MV-4-11 (cell line): Measurements from ENCODE around the gene GNG2.

ENCODE experiments used
- DNase-seq: peaks from one replicate; lab custom pipeline; 2025; lab: John Stamatoyannopoulos, UW

Gene GNG2

DNA sequence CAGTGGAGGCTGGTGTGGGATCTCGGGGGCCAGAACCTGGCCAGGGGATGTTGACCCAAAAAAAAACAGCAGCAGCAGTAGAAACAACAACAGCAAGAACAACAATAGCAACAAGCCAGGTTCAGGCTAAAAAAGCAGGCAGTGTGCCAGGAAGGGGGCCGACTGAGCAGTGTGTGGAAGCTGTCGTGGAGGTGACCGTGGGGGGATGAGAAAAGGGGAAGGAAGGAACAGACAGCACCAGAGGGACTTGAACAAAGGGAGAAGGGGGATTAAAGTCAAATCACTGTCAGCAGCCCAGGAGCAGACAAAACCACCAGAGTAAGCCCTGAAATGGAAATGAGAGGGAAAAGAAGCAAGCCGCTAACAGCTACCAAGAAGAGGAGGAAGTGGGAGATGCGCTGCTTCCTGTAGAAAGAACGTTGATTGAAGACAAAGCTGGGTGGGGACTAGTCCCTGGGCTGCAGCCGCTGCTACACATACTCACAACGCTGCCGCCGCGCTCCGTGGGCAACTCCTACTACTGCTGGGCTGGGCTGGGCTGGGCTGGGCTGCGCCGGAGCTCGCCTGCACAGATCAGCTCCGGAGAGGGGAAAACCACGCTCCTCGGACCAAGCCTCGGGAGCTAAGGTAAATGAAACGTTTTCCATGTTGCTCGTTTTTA is at the start of gene GNG2:
GNG2 (plus strand) TSS at position 449 of the 661 bp plus-strand sequence. CDS start 90,067 bp downstream, outside the sequence.
- peak; percentile 95 for DNase-seq

DNA sequence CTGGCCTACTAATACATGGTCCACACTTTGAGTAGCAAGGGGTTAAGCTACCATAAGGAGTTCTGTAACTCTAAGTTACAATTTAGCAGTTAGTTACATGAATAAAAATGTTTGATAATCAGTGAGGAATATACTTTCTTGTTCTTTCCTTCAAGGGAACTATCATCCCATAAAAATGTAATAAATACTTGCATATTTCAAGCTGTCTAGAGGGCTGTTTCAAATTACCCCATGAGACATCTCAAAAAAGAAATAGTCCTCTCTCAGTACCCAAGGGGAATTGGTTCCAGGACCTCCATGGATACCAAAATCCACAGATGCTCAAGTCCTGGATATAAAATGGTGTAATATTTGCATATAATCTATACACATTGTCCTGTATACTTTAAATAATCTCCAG is 48.7 kb upstream of the GNG2 start:
- no peak for DNase-seq

DNA sequence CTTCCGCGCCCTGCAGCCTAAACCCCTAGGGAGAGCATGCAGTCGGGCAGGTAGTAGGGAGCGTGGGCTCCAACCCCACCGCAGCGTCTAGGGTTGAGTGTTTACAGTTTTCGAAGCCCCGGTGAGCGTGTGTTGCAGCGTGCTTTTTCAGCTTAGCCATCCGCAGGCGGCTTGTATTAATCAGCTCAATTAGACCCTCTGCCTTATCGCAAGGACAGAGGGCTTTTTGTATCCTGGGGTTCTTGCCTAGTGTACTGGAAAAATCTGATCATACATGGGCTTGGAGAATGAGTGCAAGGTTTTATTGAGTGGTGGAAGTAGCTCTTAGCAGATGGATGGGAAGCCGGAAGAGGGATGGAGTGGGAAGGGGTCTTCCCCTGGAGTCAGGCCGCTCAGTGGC is 44.4 kb upstream of the GNG2 start:
- no peak for DNase-seq

DNA sequence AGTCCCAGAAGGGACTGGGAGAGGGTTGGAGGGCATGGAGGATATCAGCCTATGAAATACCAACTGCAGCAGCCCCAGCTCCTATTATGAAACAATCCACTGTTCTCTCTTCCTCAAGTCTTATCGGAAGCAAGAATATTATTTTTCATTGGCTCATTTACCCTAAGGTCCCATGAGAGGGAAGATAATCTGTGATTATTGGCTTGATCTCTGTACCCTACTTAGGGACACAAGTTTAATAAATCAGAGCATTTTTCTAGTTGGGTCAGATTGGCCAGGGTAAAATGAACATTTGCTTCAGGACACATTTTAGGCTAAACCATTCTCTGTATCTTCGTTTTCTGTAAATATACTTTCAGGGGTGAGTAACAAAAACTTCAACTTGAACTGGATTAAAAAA is 43.1 kb upstream of the GNG2 start:
- no peak for DNase-seq

DNA sequence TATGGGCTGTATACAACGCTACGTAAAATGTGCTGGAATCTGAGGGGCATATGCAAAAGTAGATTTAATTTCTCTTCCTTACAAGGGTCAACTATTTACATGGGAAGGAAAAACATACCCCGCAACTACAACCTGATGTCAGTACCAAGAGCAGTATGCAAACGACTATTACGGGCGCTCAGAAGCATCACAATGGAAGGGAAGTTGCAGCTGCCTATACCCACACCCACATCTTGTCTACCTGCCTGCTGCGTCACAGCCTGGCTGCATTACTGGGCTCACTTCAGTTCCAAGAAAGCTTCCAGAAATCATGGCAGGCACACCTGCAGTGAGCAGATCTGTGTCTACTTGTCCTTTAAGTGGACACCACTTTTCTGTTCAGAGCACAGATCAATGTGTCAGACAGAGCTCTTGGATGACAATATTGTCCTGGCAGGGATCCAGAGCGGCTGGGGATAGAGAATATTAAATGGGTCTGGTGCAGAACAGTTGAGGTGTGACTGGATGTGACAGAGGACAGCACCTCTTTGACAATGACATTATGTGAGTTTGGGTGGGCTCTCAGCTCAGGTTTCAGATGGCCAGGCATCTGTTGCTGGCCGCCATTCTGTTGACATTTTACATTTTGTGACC is 41.5 kb upstream of the GNG2 start:
- DNase-seq, result no peak

DNA sequence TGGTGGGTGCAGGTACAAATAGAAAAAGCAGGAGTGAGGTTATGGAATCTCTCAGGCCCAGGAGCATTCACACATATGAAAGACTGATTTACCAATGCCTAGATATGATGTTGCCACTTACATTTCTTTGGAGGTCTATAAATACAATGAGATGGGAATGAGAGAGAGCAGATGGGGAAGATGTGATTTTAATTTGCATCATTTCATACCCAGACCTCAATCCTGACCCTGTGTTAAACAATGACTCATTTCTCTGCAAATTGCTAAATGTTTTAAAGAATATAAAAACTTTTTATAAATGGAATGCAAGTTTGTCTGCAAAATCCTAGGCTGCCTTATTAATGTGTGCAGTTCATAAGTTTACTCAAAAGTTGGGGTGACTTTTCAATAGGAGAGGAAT is 38.6 kb upstream of the GNG2 start:
- no peak for DNase-seq

DNA sequence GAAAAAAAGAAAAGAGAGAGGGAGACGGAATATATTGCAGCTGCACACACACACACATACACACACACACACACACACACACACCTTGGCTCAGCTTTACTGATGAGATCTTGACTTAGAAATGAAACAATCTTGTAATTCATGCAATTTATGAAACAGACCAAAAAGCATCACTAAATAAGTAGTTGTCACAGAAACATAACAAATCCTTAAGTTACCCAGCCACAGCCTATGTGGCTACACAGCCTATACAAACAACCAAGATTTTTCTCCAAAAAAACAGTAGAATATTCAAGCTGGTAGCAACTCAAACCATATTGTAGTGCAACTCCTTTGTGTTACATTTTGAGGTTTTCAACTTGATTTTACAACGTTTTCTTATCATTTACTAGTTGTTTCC is 37.9 kb upstream of the GNG2 start:
- no peak for DNase-seq

DNA sequence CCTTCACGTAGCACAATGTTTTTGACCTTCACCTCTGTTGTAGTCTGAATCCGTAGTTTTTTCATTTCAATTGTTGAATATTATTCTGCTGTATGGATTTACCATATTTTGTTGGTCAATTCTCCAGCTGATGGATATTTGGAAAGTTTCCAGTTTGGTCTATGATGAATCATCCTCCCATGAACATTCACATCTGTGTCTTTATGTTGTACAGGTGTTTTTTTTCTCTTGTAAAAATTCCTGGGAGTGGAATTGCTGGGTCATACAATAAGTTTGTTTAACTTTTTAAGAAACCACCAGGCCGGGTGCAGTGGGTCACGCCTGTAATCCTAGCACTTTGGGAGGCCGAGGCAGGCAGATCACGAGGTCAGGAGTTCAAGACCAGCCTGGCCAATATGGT is 36.7 kb upstream of the GNG2 start:
- DNase-seq, result no peak

DNA sequence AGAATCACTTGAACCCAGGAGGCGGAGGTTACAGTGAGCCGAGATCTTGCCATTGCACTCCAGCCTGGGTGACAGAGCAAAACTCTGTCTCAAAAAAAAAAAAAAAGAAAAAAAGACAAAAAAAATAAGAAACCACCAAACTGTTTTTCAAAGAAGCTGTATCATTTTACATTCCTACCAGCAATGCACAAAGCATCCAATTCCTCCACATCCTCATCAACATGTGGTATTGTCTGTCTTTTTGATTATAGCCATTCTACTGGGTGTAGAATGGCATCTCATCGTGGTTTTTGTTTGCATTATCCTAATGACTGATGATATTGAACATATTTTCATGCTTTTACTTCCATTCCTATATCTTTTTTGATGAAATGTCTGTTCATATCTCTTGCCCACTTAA is 36.2 kb upstream of the GNG2 start:
- no peak for DNase-seq

DNA sequence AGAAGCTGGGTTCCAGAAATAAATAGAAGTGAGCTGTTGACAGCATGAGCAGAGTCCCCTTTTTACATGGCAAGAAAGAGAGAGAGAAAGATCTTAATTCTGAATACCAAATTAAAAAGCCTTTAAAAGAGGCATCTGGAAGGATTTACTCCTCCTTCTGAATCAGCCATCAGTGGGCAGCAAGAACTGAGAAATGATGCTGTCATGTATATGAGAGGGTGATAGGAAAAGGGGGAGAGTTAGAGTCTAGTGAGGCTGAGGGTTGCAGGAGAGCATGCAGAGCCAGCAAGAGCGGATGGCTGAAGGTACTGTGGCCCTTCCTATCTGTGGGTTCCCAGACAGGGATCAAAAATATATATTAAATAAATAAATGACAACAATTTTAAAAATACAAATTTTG is 34.5 kb upstream of the GNG2 start:
- DNase-seq, result no peak

DNA sequence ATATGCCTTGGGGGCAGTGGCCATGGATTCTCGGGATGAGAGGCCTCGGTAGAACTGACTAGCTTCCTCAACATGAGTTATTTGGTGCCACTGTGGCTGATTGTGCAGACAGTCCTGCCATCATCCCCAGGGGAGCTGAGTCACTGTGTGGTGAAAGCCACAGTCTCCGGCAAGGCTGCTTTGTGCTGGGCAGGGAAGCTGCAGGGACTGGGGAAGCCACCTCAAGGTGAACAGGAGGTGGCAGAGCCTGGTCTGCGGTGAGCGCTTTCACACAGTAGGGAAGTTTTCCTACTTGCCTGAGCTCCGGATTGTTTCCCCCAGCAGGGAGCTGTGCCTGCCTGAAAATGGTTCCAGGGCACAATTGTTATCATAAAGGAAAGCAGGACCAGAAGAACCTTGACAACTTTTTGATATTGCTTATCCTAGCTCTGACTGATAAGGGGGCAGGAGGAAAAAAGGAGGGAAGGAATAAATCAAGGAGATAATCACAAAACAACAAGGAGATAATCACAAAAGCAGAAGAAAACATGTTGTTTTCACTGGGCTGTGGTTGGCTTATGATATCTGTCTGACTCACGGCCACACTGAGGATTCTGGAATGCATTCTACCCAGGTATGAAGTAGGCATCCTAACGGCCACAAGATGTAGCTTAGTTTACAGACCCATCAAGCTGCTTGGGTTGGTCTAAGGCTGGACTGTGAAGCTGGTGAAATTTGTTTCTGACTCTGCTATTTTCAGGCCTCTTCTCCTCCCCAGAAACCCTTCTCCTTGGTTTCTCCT is 32.2 kb upstream of the GNG2 start:
- DNase-seq, result peak; percentile 87

DNA sequence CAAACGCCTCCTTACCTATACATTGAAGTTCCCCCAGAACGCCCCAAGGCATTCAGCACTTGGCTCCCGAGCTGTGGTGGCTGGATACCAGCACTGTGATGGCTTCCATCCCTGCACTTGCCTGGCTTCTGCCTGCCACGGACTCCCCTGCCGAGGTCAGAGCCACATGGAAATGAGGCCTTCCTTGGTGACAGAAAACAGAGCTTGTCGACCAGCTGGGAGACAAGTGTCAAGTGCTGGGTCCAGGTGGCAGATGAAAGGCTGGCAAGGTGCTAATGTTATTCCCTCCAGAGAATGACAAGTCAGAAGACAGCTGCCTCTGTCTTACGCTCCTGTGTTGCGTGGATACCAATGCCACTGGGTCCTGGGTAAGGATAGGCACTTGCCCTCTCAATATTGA is 26.2 kb upstream of the GNG2 start:
- DNase-seq, result no peak

DNA sequence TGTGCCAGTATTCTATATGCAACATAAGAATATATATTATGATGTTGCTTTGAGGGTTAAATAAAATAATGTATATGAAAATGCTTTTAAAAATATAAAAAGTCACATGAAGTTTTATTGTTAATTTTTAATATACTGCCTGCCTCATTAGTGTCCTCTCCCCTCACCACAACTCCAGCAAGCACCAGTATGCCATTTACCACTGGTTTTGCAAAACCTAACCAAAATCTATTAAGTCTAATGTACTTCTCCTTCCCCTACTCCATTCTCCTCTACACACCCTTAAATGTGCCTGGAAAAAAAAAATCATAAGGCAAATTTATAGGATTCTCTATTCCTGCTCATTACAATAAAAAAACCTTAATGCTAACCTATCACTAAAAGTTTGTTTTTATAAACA is 24.0 kb upstream of the GNG2 start:
- DNase-seq, result no peak

DNA sequence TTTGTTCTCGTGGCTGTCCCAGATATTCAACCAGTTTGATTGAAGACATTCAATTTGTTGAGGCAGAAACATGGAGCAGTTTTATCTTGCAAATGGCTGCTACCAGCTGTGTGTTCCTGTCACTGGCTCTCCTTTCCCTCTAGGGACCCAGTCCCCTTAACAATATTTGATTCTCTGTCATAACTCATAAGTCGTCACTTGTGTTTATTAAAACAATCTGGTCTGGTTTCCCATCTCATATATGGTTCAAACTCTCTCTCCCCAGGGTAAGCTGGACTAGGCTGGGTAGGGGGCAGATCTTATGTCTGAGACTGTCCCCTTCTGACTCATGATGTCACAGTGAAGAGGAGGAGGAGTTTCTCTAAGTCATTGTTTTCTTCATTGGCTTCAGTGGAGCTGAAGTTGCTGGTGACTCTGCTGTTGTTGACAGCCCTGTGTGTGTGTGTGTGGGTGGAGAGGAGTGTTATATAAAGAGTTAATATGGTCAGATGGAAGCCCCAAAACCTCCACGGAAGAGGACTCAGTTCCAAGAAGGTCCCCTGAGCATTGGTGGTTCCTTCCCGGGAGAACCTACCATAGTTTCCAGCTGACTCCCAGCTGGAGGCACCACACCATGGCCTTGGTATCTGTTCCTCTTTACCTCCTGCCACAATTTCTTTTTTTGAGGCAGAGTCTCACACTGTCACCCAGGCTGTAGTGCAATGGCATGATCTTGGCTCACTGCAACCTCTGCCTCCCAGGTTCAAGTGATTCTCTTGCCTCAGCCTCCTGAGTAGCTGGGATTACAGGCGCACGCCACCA is 16.1 kb upstream of the GNG2 start:
- peak; percentile 96 for DNase-seq

DNA sequence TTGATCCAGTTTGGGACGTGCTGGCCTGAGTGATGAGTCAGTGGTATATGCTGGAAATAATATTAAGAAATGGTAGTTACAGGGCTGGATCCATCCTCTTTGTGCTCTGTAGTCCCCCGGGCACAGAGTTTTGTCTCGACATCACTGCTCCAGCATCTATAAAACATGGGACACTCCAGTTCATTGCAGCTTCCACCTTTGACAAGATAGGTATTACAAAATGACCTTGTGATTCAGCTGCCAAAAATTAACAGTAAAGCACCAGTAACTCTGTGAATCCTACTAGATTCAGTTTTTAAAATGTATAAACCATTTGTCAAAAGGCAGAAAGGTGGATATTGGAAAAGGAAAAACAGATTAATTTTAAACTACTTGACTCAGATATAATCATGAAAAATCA is 14.6 kb upstream of the GNG2 start:
- DNase-seq, result peak; percentile 37

DNA sequence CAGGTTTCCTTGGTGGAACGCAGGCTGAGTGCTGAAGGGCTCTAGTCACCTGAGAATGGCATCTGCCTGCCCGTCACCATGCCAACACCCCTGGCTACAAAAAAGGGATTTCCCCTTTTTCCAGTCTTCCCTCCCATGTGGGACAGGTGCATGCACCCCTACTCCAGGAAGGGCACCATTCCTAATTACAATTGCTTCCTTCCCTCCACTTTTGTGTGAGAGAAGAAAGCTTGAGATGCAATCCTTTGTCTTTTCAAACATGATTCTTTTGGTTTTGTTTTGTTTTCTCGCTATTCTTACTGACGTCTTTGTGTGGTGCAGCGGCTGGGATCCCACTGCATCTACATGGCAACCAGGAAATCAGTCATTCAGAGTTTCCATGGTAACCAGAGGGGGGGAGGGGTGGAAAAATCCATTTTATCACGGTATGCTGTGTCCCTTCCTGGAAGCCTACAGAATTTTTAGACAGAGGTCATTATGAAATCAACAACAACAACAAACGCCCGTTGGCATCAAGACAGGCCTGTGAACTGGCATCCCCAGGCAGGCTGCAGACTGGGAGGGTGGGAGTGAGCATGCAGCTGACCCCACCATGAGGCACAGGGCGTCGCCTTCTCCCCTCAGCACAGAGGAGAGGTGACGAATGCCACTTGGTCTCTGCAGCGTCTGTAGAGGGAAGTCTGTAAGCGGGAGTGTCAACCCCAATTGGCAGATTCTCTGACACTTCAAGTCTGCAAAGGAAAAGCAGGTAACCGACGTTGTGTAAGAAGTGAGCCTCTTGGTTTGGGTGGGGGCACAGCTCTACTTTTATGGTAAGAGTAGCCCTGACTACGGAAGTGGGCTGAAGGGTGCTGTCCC is 13.6 kb upstream of the GNG2 start:
- DNase-seq, result peak; percentile 98

DNA sequence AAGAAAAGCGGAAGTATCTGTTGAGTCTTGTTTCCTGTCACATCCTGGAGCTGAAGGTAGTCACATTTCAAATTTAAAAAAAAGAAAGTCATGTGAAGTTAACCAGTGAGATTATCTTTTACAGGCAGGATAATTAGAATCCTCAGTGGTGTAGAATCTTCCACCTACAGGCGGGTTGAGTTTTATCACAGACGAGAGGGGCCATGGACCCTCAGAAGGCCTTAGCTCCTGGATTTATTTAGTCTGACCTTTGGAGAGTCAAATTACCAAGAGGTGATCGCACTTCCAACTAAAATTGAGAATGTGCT is 13.0 kb upstream of the GNG2 start:
- DNase-seq, result no peak

DNA sequence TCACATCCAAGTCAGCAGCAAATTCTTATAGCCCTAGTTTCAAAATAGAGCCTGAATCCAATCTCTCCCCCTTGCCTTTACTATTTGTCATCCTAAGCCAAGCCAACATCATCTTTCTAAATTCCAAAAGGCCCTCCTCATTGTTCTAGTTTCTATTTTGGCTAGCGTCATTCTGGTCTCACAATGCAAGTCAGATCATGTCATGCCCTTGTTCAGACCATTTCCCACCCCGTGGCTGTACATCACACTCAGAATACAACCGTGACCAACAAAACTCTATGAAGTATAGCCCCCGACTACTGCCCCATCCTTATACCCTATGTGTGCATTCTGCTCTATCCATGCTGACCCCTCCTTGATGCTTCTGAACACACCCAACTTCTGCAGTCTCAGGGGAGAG is 12.3 kb upstream of the GNG2 start:
- no peak for DNase-seq

DNA sequence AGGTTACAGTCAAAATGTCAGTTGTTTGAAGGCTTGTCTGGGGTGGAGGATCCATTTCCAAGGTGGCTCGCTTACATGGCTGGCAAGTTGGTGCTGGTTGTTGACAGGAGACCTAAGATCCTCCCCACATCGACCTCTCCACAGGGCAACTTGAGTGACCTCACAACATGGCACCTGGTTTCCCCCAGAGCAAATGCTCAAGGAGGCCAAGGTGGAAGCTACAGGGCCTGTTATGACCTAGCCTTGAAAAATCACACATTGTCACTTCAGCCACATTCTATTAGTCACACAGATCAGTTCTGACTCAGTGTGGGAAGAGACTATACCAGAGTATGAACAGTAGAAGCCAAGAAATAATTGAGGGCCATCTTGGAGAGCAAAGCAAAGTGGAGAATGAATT is 11.3 kb upstream of the GNG2 start:
- no peak for DNase-seq

DNA sequence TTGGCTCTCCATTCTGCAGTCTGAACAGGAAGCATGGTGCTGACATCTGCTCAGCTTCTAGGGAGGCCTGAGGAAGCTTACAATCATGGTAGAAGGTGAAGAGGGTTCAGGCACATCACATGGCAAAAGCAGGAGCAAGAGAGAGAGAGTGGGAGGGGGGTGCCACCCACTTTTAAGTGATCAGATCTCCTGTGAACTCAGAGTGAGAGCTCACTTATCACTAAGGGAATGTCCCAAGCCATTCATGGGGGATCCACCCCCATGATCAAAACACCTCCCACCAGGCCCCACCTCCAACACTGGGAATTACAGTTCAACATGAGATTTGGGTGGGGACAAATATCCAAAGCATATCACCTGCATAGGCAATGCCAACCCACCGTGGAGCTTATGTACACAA is 9.8 kb upstream of the GNG2 start:
- DNase-seq, result no peak

DNA sequence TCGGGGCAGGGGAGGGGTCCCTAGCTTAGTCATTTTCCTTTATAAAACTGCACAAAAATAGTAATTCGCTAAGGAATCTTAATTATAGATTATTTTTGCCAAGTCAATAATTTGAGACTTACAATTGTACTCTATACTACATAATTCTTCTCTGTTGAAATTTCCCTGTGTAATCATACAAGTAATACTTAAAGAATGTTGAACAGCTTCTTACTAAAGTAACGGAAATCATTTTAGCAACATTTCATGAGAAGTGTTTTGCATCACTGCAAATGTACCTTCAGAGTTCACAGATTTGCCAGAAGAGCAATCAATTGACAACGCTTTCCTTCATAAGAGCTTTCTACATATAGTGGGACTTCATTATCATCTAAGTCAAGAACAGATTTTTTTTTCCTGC is 7.9 kb upstream of the GNG2 start:
- DNase-seq, result no peak

DNA sequence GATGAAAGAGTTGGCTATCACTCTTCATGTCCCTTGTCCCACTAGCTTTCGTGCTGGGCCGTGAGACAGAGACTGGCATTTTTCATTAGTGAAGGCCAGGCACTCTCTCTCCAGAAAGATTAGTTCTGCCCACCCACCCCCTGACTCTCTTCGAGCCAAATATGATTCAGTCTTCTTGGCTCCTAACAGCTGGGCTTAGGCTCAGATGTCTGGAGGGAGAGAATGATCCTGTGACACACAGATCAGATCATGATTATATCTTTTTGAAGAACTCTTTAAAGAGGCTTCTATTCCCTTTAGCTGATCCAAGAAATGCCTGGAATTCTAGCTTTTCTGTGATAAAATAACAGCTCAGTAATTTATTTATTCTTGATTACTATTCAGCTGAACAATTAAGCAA is 5.2 kb upstream of the GNG2 start:
- DNase-seq, result no peak
